ENCODE data around the gene ATOSB.

DNA sequence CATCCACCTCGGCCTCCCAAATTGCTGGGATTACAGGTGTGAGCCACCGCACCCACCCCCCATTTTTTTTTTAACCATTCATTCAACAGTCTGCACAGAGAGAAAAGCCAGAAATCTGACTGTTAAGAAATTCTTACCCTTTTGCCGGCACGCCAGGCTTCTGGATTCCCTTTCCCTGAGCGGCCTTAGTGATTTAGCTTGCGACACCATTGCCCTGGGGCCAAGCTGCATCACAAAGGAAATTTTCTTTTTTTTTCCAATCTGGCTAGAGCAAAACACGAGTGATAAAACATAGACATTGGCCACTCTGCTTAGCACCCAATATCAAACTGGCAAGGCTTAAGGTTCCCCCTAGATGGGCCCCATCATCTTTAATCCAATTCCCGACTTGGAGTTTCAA lies 21.2 kb upstream of the ATOSB start:
- TF ChIP-seq CEBPB (IDR thresholded peaks at IDR 0.05; ENCODE audit: low read depth) (no peak), EZH2phosphoT487 (IDR thresholded peaks at IDR 0.05; ENCODE audit: borderline replicate concordance) (no peak)

All from HCT116 (cell line).